Mesodermal cell (in vitro differentiated cells): ENCODE data around the gene CDH23.

Experiments
- H3K27ac ChIP-seq: 2 replicates; pipeline ENCODE4 v1.7.0; 2013; ENCODE audit warnings: mild to moderate bottlenecking, low read depth, low read length, moderate library complexity; ENCODE audit not compliant: severe bottlenecking
- H3K36me3 ChIP-seq: 2 replicates; pipeline ENCODE4 v1.7.1; 2013; ENCODE audit warnings: mild to moderate bottlenecking, low read length, moderate library complexity; ENCODE audit not compliant: control insufficient read depth, insufficient read depth
- H3K4me1 ChIP-seq: one replicate; pipeline ENCODE4 v1.7.1; 2013; ENCODE audit warnings: mild to moderate bottlenecking, low read length; ENCODE audit not compliant: insufficient read depth, control insufficient read depth, poor library complexity, severe bottlenecking
- H3K4me3 ChIP-seq: 2 replicates; pipeline ENCODE4 v1.7.0; 2013; ENCODE audit warnings: low read length, control low read depth, mild to moderate bottlenecking; ENCODE audit not compliant: insufficient read depth, poor library complexity, severe bottlenecking; ENCODE audit errors: extremely low read depth
- H3K9me3 ChIP-seq: 2 replicates; pipeline ENCODE4 v1.7.1; 2013; ENCODE audit warnings: mild to moderate bottlenecking, low read length, moderate library complexity; ENCODE audit not compliant: control insufficient read depth
- WGBS, 2 experiments: methylation state at CpG; one replicate each; pipeline ENCODE4 v1.1.5; 2013; ENCODE audit warnings: missing lambda C conversion rate in 2 of 2; ENCODE audit not compliant: insufficient coverage in 2 of 2; 5-methylcytosine and 5-hydroxymethylcytosine counted together

The CDH23 gene

DNA sequence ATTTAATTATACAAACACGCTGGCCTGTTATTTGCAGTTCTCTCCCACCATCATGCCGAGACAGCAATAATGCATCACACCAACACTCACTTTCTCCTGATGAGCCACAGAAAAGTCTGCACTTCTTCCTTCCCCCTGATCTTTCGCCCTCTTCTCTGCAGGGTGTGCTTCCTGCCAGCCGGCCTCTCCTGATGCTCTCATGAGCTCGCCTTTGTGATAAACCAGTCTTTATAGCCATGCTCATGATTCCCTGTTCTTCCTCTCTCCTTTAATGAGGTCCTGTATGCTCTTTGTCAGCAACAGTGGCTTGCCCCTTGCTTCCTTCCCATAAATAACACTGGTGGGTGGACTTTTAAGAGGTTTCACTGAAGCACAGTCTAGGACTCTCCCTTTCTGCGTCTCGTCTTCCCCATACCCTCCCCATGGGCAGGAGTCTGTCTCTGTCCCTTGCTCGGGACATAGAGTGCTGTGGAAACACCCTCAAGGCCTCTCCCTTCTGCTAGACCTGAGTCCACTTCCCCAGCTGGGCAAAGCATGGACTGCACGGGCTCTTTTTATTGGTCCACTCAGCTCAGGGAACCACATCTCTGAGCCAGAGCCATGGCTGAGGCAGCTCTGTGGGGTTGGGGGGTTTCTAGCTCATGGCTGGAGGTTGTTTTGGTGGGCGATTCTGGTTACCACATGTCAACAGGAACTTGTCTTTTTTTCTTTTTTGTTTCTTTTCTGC is 189.0 kb downstream of the CDH23 start:
- Histone ChIP-seq H3K9me3 (no peaks in the 10 kb centered on the region), H3K4me3 (no peak overlapping the region), H3K36me3 (no peaks in the 10 kb centered on the region), H3K27ac (peak overlapping the region; percentile 65), H3K4me1 (peaks cover 19% of the 10 kb centered on the region)
- WGBS, 2 experiments: 65 to 71% methylated on average over 5 to 8 of the region's 10 CpGs

DNA sequence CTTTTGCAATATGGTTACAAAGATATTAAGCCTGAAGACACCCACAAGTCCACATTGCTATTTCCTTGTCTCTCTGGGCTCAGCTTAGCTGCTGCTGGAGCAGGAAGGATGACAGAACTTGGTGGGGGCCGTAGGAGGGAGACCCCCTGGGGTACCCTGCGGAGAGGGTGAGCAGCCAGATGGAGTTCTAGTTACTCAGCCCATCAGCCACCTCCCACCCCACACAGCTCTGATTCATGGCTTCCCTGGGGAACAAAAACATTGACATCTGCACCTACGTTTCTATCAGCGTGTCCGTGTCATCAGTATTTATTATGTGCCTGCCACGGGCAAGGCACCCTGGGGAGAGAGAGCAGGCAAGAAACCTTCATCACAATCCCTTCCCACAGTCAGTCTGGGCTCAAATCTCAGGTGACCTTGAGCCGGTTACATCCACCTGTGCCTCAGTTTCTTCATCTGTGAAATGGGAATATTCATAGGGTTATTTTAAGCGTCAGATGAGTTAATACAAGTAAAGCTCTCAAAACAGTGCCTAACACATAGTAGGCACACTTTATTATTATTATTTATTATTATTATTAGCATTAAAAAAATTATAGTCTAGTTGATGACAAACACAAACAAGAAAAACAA is 191.3 kb downstream of the CDH23 start:
- Histone ChIP-seq H3K27ac (no peak overlapping the region), H3K36me3 (no peaks in the 10 kb centered on the region), H3K4me1 (peaks cover 19% of the 10 kb centered on the region), H3K4me3 (no peak overlapping the region), H3K9me3 (no peaks in the 10 kb centered on the region)
- 77 to 89% methylated on average over 4 of the region's 8 CpGs for WGBS, 2 experiments

- H3K27ac ChIP-seq: no peak overlapping the region
- no peaks in the 10 kb centered on the region for H3K36me3 ChIP-seq
- H3K9me3 ChIP-seq: no peaks in the 10 kb centered on the region
- no peak overlapping the region for H3K4me3 ChIP-seq
- 80 to 95% methylated on average over 3 to 4 of the region's 4 CpGs for WGBS, 2 experiments
- peaks cover 19% of the 10 kb centered on the region for H3K4me1 ChIP-seq
These were observed 192.0 kb downstream of the CDH23 start for GRCh38 chr10:71588685-71589084.

GRCh38 chr10:71589617-71590551 is 193.2 kb downstream of the CDH23 start:
- peaks cover 12% of the 10 kb centered on the region for H3K4me1 ChIP-seq
- H3K36me3 ChIP-seq: no peaks in the 10 kb centered on the region
- no peak overlapping the region for H3K4me3 ChIP-seq
- no peaks in the 10 kb centered on the region for H3K9me3 ChIP-seq
- no peak overlapping the region for H3K27ac ChIP-seq
- 78 to 92% methylated on average over 4 to 9 of the region's 14 CpGs for WGBS, 2 experiments

- H3K9me3 ChIP-seq: no peaks in the 10 kb centered on the region
- no peak overlapping the region for H3K27ac ChIP-seq
- no peaks in the 10 kb centered on the region for H3K36me3 ChIP-seq
- WGBS, 2 experiments: 70 to 84% methylated on average over 5 to 8 of the region's 10 CpGs
- peaks cover 3% of the 10 kb centered on the region for H3K4me1 ChIP-seq
- H3K4me3 ChIP-seq: no peak overlapping the region
These were observed 194.1 kb downstream of the CDH23 start for GRCh38 chr10:71590781-71591350.

DNA sequence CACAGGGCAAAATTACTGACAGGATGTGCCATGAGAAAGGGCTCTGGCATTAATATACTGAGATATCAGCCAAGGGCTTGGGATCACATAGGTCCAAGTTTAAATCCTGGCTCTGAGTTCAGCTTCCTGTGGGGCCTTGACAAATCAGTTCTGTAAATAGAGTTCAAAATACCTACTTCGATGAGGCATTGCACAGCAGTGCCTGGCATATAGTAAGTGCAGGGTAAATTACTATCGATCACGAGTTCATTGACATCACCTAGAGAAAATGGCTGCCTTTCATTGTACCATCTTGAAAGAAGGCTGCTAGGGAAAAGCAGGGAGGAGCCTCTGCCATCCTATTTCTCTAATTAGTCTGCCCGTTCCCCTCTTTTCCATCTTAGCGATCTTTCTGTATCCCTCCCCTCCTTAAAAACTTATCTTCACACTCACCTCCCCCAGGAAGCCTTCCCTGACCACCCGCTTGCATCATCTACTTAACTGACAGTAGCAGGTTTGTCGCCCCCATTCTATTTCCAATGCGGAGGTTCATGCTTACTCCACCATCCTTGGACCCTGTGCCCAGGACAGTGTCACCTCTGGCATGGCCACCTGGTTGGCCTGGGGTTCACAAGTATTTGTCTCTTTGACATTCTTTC is 198.3 kb downstream of the CDH23 start:
- Histone ChIP-seq H3K36me3 (no peaks in the 10 kb centered on the region), H3K4me1 (no peaks in the 10 kb centered on the region), H3K4me3 (no peak overlapping the region), H3K9me3 (no peaks in the 10 kb centered on the region), H3K27ac (no peak overlapping the region)
- WGBS, 2 experiments: 86 to 92% methylated on average over 5 to 8 of the region's 8 CpGs

DNA sequence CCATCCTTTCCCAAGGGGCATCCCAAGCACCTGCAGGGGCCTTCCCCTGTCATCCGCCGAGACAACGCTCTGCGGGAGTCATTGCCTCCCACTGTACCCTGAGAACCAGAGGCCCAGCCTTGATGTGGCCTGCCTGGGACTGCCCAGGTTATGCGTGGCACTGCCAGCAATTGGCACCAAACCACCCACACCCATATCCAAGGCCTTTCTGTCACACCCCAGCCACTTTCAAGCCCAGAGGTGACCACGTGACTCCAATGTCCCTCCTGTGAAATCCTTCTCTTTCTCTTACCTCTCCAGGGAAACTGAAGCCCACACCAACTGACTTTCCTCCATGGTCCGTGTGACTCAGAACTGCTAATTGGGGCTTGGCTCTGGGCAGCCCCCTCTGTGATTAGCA is 198.9 kb downstream of the CDH23 start:
- no peaks in the 10 kb centered on the region for H3K9me3 ChIP-seq
- H3K4me1 ChIP-seq: peaks cover 1% of the 10 kb centered on the region
- no peak overlapping the region for H3K27ac ChIP-seq
- H3K4me3 ChIP-seq: no peak overlapping the region
- WGBS, 2 experiments: 88 to 89% methylated on average over 7 of the region's 7 CpGs
- H3K36me3 ChIP-seq: no peaks in the 10 kb centered on the region

- Histone ChIP-seq H3K4me1 (peaks cover 6% of the 10 kb centered on the region), H3K9me3 (no peaks in the 10 kb centered on the region), H3K36me3 (no peaks in the 10 kb centered on the region), H3K27ac (no peak overlapping the region), H3K4me3 (no peak overlapping the region)
- WGBS, 2 experiments: 86 to 100% methylated on average over 2 to 3 of the region's 3 CpGs
These were observed 199.4 kb downstream of the CDH23 start for GRCh38 chr10:71596127-71596526.

DNA sequence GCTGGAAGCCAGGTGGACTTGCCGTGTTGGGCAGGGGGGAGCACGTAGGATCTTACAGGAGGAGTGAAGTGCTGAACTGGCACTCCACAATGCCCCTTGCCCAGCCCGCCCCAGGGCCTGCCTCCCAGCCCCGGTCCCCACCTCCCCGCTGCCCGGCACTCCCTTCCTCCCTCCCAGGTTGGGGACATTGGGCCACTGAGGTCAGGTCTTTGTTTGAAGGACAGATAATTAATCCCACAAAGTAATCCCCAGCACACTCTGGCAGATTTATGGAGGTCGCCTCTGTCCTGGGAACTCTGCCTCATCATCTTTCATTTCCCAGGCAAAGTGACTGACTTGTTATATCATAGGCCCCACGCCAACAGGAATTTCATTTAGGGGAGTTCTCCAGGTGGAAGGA is 200.0 kb downstream of the CDH23 start:
- WGBS, 2 experiments: 93 to 94% methylated on average over 3 to 8 of the region's 8 CpGs
- Histone ChIP-seq H3K9me3 (no peaks in the 10 kb centered on the region), H3K4me3 (no peak overlapping the region), H3K27ac (no peak overlapping the region), H3K36me3 (no peaks in the 10 kb centered on the region), H3K4me1 (peaks cover 6% of the 10 kb centered on the region)

DNA sequence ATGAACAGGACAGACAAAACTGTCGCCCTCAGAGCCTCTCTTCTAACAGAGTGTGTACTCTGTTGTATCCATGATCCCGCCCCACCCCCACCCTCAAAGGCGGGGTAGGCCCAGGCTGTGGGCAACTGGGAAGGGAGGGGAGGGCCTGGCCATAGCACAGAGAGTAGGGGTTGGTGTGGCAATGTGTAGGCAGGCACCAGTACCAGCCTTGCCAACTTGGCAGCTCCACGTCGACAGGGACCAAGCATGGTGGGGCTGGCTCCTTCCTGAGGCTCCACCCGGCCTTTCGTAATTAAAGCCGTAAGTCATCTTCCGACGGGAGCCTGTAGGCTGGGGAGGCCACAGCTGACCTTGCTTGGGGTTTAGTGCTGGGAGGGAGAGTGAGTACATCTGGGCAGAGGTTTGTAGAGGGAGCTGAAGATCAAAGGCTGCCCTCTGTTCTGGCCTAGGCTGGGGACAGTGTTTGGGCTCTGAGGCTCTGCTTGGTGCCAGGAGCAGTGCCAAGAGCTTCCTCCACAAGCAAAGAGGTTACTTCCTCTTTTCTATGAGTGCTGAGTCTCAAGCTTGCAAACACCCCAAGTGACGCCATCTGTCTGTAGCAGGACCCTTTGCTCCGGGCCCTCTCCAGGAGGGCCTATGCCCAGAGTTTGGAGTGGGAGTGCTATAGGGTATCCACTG is 201.2 kb downstream of the CDH23 start:
- Histone ChIP-seq H3K9me3 (no peaks in the 10 kb centered on the region), H3K4me3 (no peak overlapping the region), H3K4me1 (peaks cover 6% of the 10 kb centered on the region), H3K36me3 (no peaks in the 10 kb centered on the region), H3K27ac (no peak overlapping the region)
- WGBS, 2 experiments: 91 to 92% methylated on average over 4 to 9 of the region's 12 CpGs
